NCI-H128 (cell line): ENCODE measurements around the gene COL4A2.
"Not testable (repeated sequence)": the region's sequence is repeated elsewhere in the genome, so short reads cannot be mapped to it uniquely, and the experiment has no call there.

Experiments used
- DNase-seq: peaks from one replicate; lab custom pipeline; 2025; ENCODE audit not compliant: unreplicated experiment; lab: John Stamatoyannopoulos, UW

Gene COL4A2

DNA sequence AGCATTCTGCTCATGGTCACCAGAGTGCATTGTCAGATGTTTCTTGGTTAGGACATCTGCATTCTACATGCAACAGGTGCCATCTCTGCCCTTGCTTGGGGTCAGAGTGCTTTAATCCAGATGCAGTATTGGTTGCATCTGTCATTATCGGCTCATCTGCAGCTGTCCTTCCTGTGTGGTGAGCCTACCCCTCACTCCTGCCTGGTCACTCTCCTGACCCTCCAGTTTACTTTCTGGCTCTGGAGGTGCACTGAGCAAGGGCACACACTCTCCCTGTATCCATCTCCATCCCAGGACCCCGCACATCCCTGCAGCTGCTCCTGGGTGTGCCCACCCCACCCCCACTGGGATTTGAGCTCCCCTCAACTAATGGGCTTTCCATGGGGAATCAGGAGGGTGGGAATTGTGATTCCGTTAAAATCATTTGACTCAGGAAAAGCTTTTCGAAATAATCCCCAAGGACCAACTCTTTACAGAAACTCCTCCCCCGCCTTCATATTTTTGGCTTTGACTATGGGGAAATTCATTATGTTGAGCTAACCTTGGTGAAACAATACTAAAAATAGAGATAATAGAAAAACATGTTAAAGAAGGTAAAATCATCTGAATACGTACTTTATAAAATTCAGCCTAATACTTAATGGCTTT lies 70.2 kb downstream of the COL4A2 start:
- no peak for DNase-seq

GRCh38 chr13:110377826-110378201 lies 70.7 kb downstream of the COL4A2 start:
- no peak for DNase-seq

GRCh38 chr13:110379358-110379757 lies 72.3 kb downstream of the COL4A2 start:
- DNase-seq: no peak

- no peak for DNase-seq
Measured at GRCh38 chr13:110379905-110380341, 72.8 kb downstream of the COL4A2 start.

DNA sequence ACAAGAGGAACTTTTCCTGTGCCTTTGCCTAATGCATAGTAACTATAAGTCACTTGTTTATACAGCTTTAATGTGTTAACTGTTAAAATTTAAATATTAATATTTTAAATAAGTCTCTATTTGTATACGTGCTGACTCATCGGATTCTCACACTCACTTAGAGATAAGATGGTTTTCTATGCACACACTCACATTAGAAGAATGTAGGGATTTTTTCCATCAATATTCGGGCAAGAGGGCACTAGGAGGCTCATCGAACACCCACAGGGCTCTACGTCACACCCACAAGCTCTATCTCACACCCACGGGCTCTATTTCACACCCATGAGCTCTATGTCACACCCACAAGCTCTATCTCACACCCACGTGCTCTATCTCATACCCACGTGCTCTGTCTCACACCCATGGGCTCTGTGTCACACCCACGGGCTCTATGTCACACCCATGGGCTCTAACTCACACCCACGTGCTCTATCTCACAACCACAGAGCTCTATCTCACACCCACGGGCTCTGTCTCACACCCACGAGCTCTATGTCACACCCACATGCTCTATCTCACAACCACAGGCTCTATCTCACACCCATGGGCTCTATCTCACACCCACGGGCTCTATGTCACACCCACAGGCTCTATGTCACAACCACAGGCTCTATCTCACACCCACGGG lies 73.4 kb downstream of the COL4A2 start:
- DNase-seq: no peak

GRCh38 chr13:110381029-110381360 lies 73.9 kb downstream of the COL4A2 start:
- DNase-seq: no peak

GRCh38 chr13:110382229-110382628 lies 75.1 kb downstream of the COL4A2 start:
- DNase-seq: no peak

- no peak for DNase-seq
Measured at GRCh38 chr13:110382830-110383229, 75.7 kb downstream of the COL4A2 start.

DNA sequence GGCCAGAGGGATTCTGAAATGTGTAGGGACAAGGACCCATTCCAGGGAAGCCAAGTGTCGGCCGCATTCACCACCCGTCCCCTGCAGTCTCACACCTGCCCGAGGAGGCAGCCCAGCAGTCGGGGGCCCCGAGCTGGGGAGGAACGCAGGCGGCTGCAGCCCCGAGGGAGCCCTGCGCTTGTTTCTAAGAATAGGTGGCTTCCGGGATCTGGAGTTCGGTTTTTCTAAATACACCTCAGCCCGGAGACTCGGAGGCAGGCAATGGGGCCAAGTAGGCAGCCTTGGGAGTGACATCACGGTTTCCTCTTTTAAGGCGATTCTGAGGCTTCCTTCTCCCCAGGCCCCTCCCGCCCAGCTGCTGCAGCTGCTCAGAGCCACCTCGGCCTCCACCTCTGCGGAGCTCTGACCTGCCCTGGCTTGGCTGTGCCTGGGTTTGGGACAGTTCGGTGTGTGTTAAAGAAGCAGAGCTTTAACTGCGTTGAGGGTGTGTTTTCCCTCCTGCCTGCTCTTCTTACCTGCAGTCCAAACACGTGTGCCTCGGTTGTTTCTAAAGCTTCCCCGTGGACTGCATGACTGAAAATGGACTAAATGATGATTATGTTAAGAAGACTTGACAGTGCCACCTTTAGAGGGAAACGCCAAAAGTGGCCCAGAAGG lies 80.5 kb downstream of the COL4A2 start:
- no peak for DNase-seq

- no peak for DNase-seq
Measured at GRCh38 chr13:110388108-110388943, 81.2 kb downstream of the COL4A2 start.

DNA sequence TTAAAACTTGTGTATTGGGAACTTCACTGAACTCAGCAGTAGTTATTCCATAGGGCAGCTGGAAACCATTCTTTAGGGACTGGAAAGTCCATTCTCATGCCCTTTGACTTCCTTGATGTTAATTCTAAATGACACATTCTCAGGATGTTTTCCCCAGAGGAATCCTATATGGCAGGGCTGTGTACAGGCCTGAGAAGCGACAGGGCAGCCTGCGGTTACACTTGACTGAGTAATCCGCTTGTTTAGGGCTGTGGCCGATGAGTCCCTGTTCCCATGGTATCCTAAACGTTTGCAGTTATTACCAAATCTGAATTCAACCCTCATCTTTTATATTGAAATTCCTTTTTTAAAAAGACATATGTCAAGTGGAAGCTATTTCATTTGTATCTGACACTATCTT lies 83.5 kb downstream of the COL4A2 start:
- DNase-seq: no peak

DNA sequence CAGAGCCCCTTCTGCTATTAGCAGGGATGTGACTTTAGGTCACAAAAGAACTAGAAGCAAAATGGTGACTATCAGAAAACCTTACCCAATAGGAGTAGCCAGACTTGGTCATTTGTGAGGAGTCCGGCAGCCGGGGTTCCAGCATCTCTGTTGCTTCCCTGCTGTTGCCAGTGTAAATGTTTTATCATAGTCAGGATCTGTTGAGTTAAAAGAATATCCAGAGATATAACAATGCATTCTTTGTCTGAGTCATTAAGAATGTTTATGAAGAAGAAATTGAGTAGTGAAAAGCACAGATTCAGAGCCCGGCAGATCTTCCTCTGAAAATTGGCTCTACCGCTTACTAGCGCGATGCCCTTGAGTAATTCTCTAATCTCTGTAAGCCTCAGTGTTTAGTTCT lies 84.2 kb downstream of the COL4A2 start:
- DNase-seq: no peak

GRCh38 chr13:110392510-110393240 lies 85.6 kb downstream of the COL4A2 start:
- DNase-seq: no peak

DNA sequence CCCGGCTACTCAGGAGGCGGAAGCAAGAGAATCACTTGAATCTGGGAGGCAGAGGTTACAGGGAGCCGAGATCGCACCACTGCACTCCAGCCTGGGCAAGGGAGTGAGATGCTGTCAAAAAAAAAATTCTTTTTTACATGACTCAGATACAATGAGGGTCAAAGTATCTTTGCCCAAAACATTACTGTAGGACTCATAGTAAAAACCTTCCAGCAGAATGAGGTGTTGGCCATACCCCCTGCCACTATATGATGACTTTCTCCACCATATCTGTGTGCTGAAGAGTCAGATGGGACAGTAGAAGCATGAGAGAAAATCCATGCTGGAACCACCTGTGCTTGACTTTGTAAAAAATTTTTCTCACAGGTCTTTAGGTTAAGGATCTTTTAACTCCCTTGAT lies 86.7 kb downstream of the COL4A2 start:
- no peak for DNase-seq

- no peak for DNase-seq
Measured at GRCh38 chr13:110394371-110394841, 87.3 kb downstream of the COL4A2 start.

- DNase-seq: not testable (repeated sequence)
Measured at GRCh38 chr13:110395616-110396015, 88.5 kb downstream of the COL4A2 start.

- no peak for DNase-seq
Measured at GRCh38 chr13:110396476-110396875, 89.4 kb downstream of the COL4A2 start.

DNA sequence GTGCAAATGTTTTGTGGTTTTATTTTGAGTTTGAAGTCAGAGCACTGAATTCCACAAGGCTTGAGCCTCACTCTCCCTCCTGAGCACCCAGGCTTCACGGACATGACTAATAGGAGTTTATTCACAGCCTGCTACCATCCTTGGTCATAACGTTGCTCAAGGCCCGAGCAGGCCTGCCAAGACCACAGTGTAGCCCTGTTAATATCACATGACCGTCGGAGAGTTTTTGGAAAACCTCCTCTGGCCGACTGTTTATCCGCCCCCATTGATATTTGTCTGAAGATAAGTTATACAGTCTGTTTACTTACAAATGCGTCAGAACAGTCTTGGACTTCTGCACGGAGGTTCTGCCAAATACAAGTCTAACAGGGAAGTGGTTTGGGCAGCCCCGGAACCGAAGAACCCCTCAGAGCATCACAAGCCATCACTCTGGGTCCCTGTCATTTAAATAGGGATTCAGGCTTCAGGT lies 89.9 kb downstream of the COL4A2 start:
- DNase-seq: no peak

DNA sequence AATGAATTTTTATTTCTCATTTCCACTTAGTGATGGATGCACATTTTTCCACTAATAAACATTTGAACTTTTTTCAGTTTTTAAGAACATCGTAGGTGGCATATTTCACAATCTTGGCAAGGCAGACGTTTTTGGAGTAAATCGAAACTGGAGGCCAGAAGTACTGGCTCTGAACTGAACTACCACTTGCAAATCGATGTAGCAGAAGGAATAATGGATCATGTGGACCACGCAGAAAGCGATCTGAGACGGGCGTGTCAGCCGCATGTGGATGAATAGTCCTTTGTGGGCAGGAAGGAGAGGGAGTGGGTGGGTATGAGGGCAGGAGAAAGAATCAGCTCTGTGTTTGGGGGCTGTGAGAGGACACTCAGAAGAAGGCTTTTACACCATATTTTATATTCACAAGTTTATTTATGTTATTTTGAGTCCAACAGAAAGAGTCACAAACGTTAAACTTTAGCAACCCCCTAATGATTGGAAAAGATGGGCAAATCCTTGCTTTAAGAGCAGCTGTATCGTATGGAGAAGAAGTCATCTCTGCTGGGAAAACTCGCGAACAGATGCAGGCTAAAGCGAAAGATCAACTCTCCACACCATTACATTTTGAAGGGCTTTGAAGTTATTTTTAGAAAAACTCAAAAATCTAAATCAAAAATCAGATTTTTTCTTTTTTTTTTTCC lies 90.5 kb downstream of the COL4A2 start:
- DNase-seq: no peak
